A673 (cell line): ENCODE data around the gene MAPKAPK3. TPM values are rescaled to one million over a fixed set of nuclear protein-coding genes. Genes with fewer than 3 reads are reported as not detected.

Source experiments
- BruUV-seq: library from RNA; stranded (reverse); fragments of 400-500 nt; replicated peaks from 2 replicates; lab custom pipeline; 2021; lab: Mats Ljungman, UMichigan
- CTCF ChIA-PET: fragments of 300-600 bp; sonication (Branson Sonifier 250); formaldehyde crosslinking; loops from one replicate; lab custom pipeline; 2022; ENCODE audit warnings: antibody characterized with exemption; lab: Charles Lee
- POLR2A ChIA-PET: fragments of 300-600 bp; sonication (Branson Sonifier 250); formaldehyde crosslinking; loops from one replicate; lab custom pipeline; 2022; ENCODE audit warnings: antibody characterized with exemption; ENCODE audit not compliant: low non-redundant PET; lab: Charles Lee
- DNase-seq: peaks from one replicate; pipeline ENCODE4 v3.0.0-alpha.2; 2015; ENCODE audit warnings: low spot score
- H3K27ac ChIP-seq: fragments of 200-600 bp; sonication (generic); 2 replicates; pipeline ENCODE4 v1.5.1; 2016; ENCODE audit warnings: mixed run types, low read depth, mild to moderate bottlenecking, mixed read lengths, antibody characterized with exemption, low read length; ENCODE audit not compliant: poor library complexity, severe bottlenecking
- H3K27me3 ChIP-seq: fragments of 200-600 bp; sonication (generic); replicated peaks from 2 replicates; pipeline ENCODE4 v1.6.1; 2017; ENCODE audit warnings: mixed run types, low read depth, mild to moderate bottlenecking, mixed read lengths, antibody characterized with exemption, low read length; ENCODE audit not compliant: insufficient read depth, poor library complexity
- H3K36me3 ChIP-seq: fragments of 200-600 bp; sonication (generic); 2 replicates; pipeline ENCODE4 v1.6.1; 2016; ENCODE audit warnings: mixed run types, mild to moderate bottlenecking, mixed read lengths, antibody characterized with exemption, low read length; ENCODE audit not compliant: insufficient read depth, poor library complexity, severe bottlenecking
- H3K4me1 ChIP-seq: fragments of 200-600 bp; sonication (generic); 2 replicates; pipeline ENCODE4 v1.6.1; 2017; ENCODE audit warnings: mixed run types, mild to moderate bottlenecking, mixed read lengths, antibody characterized with exemption, low read length; ENCODE audit not compliant: insufficient read depth, poor library complexity, severe bottlenecking
- H3K4me3 ChIP-seq: fragments of 200-600 bp; sonication (generic); 2 replicates; pipeline ENCODE4 v1.5.1; 2016; ENCODE audit warnings: low read depth, mixed run types, mild to moderate bottlenecking, mixed read lengths, low read length; ENCODE audit not compliant: poor library complexity, severe bottlenecking
- H3K9me3 ChIP-seq: fragments of 200-600 bp; sonication (generic); 2 replicates; pipeline ENCODE4 v1.6.1; 2016; ENCODE audit warnings: mixed run types, low read depth, mild to moderate bottlenecking, mixed read lengths, antibody characterized with exemption, low read length; ENCODE audit not compliant: poor library complexity, severe bottlenecking
- EZH2 ChIP-seq: fragments of 200-600 bp; sonication (generic); IDR thresholded peaks from 2 replicates; pipeline ENCODE4 v1.6.1; 2017; ENCODE audit warnings: borderline replicate concordance, low read depth, mild to moderate bottlenecking, mixed read lengths, antibody characterized with exemption, low read length; ENCODE audit not compliant: poor library complexity, severe bottlenecking
- intact Hi-C: fragments of 100-400 bp; cut with micrococcal nuclease; formaldehyde crosslinking; loops from one replicate; pipeline ENCODE4 v1.10.0; 2022; ENCODE audit not compliant: unreplicated experiment
- total RNA-seq: library from RNA; stranded (reverse); gene quantifications from 2 replicates; pipeline ENCODE4 v1.2.3, GENCODE V29; 2021
- TF ChIP-seq, protein P1 (sequence below): fragments of 300-800, 200-600 bp; sonication (generic); conservative IDR thresholded peaks from 2 replicates; pipeline ENCODE4 v1.5.1; 2017; ENCODE audit warnings: low read depth, mild to moderate bottlenecking, antibody characterized with exemption, low read length, moderate library complexity, mixed read lengths

Gene MAPKAPK3
- total RNA-seq, 1 experiment from 2014 or later = 15.8 TPM

DNA sequence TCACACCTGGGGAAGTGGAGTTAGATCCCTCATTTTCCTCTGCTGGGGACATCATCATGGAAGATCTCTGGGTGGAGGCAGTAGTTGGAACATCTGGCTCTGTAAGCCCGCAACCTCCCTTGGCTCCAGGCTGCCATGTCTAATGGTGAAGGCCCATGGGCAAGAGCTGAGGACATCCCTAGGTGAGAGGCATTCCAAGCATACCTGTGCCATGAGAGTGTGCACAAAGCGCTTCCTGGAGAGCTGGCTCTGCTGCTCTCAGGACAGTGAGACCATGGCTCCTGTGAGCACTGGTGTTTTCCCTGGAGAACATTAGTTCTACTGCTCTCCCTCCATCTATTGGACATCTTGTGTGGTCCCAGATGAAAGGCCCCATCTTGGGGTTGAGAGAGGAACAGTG, 7.7 kb downstream of the MAPKAPK3 start:
- DNase-seq = no peak
- Histone ChIP-seq H3K27ac (no peak overlapping the region), H3K4me1 (peaks cover 7% of the 10 kb centered on the region), H3K27me3 (no peaks in the 10 kb centered on the region), H3K4me3 (no peak overlapping the region), H3K36me3 (no peaks in the 10 kb centered on the region), H3K9me3 (no peaks in the 10 kb centered on the region)
- no peak for TF ChIP-seq EZH2
- TF ChIP-seq, protein P1, sequence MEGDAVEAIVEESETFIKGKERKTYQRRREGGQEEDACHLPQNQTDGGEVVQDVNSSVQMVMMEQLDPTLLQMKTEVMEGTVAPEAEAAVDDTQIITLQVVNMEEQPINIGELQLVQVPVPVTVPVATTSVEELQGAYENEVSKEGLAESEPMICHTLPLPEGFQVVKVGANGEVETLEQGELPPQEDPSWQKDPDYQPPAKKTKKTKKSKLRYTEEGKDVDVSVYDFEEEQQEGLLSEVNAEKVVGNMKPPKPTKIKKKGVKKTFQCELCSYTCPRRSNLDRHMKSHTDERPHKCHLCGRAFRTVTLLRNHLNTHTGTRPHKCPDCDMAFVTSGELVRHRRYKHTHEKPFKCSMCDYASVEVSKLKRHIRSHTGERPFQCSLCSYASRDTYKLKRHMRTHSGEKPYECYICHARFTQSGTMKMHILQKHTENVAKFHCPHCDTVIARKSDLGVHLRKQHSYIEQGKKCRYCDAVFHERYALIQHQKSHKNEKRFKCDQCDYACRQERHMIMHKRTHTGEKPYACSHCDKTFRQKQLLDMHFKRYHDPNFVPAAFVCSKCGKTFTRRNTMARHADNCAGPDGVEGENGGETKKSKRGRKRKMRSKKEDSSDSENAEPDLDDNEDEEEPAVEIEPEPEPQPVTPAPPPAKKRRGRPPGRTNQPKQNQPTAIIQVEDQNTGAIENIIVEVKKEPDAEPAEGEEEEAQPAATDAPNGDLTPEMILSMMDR = no peak
- no TSS peak for BruUV-seq
- intact Hi-C loops = no loop called here
- ChIA-PET POLR2A (no interaction called here), CTCF (no interaction called here)

DNA sequence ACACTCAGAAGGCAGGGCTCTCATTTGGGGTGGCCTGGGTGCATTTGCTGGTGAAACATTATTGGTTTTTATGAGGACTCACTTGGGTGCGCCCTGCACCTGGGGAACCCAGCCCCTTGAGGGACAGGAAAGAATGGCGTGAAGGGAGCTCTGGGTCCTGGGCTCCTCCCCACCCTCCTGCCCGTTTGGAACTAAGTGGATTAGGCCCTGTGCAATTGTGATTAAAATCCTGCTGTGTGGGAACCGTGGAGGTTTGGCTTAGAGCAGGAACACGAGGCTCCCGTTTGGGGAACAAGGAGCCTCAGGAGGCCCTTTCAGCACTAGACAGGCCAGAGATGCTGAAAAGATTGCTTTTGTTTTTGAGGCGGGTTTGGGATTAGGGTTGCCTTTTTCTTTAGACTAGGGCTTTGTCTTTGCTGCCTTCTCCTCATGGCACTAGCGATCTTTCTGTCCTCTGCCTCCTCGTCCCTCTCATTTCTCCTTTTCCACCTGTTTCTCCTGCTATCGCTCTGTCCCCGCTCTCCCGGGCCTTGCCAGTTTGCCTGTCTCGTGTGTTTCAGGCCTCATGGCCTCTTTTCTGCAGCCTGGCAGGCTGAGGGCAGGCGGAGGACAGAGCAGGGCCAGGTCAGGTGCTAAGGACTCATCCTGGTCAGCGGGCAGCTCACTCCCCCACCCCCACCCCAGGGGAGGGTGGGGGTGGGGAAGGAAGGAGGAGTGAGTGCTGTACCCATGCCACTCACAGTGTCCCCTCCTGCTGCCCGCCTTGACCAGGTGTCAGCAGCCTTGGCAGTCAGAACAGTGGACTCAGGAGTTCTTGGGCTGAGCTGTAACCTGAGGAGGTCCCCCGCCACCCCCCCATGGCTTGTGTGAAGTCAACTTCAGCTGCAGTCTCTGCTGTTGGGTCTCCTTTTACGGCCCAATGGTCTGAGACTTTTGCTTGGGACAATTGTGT, 8.6 kb downstream of the MAPKAPK3 start:
- no peaks in the 10 kb centered on the region for H3K27me3 ChIP-seq
- TF ChIP-seq, protein P1 = no peak
- no peak for TF ChIP-seq EZH2
- BruUV-seq = no TSS peak
- intact Hi-C loops = no loop called here
- peaks cover 7% of the 10 kb centered on the region for H3K4me1 ChIP-seq
- H3K36me3 ChIP-seq = no peaks in the 10 kb centered on the region
- ChIA-PET CTCF (no interaction called here), POLR2A (no interaction called here)
- H3K9me3 ChIP-seq = no peaks in the 10 kb centered on the region
- H3K4me3 ChIP-seq = no peak overlapping the region
- H3K27ac ChIP-seq = no peak overlapping the region
- peak; percentile 37 for DNase-seq

DNA sequence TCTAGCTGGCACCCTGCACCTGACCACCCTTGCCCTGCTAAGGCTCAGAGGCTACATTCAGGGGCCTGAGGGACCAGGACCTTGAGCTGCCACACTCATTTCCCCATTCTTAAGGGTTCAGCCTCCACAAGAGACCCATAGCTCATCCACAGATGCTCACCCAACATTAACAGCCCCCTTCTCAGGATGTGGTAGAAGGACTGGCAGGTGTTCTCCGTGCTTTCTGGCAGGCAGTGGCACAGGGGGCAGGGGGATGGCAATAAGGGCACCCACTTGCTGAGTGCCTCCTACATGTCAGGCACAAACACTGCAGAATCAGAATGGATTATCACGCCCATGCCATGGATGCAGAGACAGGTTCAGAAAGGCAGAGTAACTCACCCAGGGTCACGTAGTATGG, 9.4 kb downstream of the MAPKAPK3 start:
- no peak overlapping the region for H3K27ac ChIP-seq
- H3K4me3 ChIP-seq = no peak overlapping the region
- peaks cover 7% of the 10 kb centered on the region for H3K4me1 ChIP-seq
- intact Hi-C loops = no loop called here
- POLR2A ChIA-PET = no interaction called here
- no peaks in the 10 kb centered on the region for H3K36me3 ChIP-seq
- DNase-seq = no peak
- no TSS peak for BruUV-seq
- no peaks in the 10 kb centered on the region for H3K9me3 ChIP-seq
- H3K27me3 ChIP-seq = no peaks in the 10 kb centered on the region
- TF ChIP-seq, protein P1 = no peak
- no peak for TF ChIP-seq EZH2
- CTCF ChIA-PET = no interaction called here
